Renal cortical epithelial cell (primary cell): Measurements from ENCODE around the gene METTL14. TPM values are rescaled to one million over a fixed set of nuclear protein-coding genes. Genes with fewer than 3 reads are reported as not detected.
"Not testable (repeated sequence)": the region's sequence is repeated elsewhere in the genome, so short reads cannot be mapped to it uniquely, and the experiment has no call there.

Experiments
- DNase-seq: peaks from one replicate; pipeline ENCODE4 v3.0.0-alpha.2; 2011; ENCODE audit warnings: low read depth
- total RNA-seq: library from RNA; depleted of rRNA; stranded (reverse); fragments of >200 nt; gene quantifications from 2 replicates; pipeline ENCODE4 v1.2.3, GENCODE V29; 2014

Gene METTL14
- total RNA-seq: 65.6 and 96.4 TPM in 2 replicates

DNA sequence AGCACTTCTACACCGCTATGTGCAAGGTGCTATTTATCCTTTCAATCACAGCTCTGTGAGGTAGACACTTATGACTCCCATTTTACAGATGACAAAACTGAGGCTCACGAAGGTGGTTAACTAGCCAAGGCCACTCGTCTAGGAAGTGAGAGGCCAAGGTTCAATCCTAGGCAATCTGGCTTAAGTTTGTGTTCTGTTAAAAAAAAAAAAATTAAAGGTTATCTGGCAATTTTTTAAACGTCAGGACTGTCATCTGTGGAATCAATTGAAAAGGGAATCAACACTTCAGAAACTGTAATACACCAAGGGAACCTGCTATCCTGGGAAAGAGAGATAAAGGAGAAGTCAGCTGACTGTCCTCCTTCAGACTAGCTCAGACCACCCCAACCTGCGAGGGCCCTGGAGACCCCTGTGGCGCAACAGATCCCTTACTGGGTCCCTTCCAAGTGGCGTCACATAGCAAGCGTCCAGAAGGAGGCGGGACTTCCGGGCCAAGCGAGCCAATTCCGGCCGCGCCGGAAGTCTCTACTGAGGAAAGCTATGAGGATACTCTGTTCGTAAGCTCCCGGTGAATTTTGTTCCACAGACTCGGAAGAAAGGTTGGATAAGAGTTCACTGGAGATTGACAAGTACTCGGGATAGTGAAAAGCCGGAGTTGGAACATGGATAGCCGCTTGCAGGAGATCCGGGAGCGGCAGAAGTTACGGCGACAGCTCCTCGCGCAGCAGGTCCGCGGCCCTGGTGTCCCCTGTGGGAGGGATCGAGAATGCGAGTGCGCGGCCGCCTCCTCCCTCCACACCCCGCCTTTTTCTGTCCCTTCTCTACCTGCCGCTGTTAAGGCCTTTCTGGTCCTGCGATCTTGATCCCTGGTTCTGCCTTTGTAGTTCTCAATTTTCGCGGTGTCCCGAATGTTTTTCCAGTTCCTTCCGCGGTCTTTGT, at the start of gene METTL14:
Gene METTL14 (plus strand): TSS at position 520 of the 939 bp plus-strand sequence. CDS start 143 bp downstream, at position 663.
- DNase-seq: peak; percentile 84

DNA sequence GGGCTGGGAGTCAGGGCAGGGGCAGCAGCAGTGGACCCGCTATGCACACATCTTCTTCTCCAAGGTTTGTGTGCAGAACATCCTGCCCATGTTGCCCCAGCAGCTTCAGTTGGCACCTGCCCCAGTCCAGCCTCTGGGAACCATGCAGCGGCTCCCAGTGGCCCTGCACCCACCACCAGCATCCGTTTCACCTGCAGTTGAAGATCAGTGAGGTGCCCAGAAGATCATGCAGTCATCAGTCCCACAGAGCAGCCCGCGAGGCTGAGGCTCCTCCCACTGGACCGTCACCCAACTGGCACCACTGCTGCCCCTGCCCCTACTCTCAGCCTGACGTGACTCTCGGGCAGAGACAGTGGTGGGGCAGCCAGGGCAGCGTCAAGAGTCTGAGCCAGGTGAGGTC, 49.1 kb upstream of the METTL14 start:
- not testable (repeated sequence) for DNase-seq

DNA sequence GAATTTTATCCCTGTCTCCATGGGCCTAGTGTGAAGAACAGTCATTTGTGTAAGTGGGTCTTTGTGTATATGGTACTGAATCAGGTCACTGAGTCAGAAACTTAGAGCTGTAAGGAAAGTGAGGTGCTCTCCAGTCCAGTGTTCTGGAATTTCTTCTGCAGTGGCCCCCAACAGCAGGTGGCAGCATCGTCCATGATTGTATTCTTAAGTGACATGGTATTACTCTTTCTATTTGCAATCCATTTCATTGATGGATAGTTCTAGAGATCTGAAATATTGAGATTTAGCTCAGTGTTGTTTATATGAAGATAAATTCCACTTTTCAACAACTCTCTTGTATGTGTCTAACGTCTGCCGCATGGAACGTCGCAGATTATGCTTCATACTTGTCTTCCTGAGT, 20.5 kb upstream of the METTL14 start:
- not testable (repeated sequence) for DNase-seq

DNA sequence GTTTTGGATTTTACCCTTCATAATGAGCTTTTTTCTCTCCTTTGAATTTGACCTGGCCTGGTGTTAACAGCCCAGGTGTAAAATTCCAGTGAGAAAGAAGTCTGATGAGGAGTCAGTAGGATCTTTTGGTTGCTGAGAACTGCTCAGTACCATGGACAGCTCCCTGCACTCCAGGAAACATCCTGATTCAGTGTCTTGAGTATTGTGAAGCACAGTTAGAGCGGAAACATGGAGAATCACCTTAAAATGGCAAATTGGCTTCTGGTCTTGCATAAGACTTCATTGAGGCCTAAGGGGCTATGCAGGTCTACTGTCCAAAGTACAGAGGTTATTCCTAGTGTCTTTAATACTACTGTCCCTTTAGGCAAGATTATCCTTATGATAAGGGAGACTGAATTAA, 16.0 kb upstream of the METTL14 start:
- peak; percentile 69 for DNase-seq

DNA sequence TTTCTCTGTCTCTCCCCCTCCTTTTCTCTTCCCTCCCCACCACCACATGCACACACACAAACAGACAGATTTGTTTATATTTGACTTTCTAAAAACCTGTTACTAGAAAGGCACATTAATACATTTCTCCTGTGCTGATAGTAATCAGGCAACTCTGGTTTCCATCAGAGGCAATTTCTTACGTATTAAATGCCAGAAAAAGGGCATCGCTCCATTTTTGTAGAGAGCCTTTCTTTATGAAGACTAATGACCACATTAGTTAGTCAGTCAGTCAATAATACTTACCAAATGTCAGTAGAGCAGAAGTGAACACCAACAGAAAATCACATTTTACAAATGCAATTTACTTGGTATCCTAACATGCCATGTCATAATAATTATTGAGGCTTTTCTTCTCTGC, 14.2 kb upstream of the METTL14 start:
- not testable (repeated sequence) for DNase-seq

DNA sequence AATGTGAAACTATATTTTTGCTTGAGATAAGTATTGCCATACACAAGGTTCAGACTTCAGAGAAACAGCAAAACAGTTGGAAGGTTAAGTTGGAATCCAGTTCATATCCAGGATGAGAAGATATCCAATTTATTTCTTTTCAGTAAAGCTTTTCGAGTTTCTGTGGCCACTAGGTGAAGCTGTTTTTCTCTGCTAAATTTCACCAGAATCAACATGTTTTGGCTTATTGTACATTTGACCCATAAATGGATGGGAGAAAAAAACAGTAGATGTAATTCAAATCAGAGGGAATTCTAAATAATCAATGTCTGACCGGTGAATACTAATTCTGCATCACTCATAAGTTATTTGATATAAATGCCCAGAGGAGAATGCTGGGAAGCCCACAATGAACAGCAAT, 9.1 kb upstream of the METTL14 start:
- DNase-seq: no peak

DNA sequence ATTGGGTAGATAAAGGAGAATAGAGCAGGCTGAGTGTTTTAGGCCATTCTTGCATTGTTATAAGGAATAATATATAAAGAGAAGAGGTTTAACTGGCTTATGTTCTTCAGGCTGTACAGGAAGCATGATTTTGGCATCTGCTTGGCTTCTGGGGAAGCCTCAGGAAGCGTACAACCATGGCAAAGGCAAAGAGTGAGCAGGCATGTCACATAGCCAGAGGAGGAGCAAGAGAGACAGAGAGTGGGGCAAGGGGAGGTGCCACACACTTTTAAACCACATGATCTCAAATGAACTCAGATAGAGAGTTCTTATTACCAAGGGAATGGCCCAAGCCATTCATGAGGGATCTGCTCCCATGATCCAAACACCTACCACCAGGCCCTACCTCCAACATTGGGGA, 4.4 kb upstream of the METTL14 start:
- no peak for DNase-seq

DNA sequence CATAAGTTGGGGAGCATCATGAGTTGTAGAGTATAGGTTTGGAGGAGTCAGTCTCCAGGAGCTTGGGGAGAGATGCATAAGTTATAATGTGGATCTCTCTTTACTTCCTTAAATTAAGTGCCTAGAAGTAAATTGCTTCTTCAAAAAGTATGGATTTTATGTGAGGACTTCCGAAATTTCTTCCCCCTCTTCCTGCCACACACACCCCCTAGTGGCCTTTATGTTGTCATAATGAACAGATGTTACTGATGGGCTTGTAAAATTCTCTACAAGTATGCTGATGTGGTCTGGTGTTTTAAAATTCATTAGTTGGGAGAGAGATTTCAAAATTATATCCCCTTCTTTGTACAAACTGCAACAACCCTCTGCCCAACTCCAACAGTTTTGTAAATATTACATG, 2.3 kb upstream of the METTL14 start:
- peak; percentile 19 for DNase-seq

DNA sequence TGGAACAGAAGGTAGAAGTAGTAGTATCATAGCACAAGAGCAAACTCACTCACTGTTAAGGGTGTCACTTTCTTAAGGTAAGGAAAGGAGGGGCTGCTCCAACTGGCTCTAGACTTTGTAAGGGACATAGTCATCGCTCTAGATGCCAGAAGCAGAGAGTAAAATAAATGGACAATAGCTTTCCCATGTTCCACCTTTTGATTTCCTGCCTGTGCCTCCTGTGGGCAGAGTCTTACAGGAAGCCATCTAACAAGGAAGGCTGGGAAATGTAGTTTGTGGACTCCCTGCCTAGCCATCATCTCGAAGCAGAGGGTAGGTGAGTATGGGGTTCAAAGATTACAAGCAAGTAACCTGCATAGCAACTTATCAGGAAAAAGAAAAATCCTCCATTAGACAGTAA, 1.7 kb upstream of the METTL14 start:
- peak; percentile 22 for DNase-seq

DNA sequence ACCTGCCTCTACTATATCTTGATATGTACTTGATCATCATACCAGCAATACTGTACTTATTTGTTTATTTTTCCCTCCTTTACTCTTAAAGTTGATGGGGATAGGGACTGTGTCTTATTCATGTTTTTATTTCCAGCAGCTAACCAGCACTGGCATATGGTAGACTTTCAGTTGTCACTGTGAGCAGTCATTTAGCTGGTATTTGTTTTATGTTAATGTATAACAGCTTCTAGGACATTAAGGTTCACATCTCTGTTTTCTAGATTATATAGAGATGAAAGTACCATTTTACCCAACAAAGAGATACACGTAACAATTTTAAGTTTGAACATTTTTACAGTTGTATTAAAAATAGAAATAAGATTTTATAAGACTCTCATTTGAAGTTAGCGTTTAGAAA, 17.9 kb downstream of the METTL14 start:
- DNase-seq: no peak

DNA sequence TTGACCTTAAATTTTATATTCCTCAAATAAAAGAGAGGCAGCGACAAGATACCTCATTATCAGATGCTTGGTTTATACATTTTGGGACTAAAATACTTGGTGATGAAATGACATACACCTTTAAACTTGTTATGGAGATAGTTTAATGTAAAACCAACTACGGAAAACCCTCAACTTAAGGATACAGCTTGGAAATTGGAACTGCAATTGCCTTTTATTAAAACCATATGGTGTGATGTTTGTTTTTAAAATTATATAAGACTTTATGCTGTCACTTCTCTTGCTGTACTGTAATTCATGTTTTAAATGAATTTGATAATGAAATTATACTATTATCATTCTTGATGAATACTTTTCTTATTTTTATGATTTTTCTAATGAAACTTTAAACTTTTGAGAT, 25.9 kb downstream of the METTL14 start:
- no peak for DNase-seq

DNA sequence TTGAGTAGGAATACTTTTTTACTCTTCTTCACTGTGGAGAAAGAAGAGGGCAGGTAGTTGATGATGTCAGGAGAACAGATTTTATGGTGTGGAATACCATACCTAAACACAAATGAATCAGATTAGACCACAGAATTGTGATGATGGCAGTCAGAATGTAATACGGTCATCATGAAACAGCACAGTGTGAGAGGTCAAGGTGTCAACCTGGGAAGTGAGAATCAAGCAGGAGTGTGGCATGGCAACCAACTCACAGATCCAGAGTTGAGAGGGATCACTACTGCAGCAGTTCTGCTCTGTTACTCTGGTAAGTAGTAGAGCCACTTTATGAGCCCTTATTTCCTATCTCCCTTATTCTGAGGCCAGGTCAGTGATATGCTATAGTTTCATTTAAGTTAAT, 27.7 kb downstream of the METTL14 start:
- peak; percentile 28 for DNase-seq

DNA sequence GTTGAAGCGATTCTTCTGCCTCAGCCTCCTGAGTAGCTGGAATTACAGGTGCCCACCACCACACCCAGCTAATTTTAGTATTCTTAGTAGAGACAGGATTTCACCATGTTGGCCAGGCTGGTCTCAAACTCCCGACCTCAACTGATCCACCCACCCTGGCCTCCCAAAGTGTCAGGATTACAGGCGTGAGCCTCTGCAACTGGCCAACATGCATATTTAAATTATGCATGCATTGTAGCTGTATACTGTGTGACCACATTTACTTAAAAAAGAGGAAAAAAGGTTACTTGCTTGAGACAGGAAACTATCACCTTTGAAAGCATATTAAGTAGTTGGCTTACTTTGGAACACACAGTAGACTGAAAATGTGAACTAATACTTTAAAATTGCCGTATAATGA, 29.5 kb downstream of the METTL14 start:
- DNase-seq: no peak

DNA sequence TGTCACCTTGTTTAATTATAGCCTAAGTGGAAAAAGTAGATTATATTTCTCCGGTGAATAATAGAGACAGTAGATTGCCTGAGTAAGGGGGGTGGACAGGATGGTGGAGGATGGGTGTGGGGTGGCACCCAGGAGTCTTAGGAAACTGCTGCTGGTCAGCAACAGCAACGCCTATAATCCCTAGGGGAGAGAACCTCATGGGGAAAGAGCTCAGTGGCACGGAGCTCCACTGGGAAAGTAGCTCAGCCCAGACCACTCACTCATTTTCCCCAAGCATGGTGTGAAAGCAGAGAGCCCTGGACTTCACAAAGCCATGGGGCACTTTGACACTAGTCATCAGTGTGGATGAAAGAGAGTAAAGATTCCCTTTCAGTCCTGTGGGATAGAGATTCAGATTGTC, 31.1 kb downstream of the METTL14 start:
- DNase-seq: no peak

DNA sequence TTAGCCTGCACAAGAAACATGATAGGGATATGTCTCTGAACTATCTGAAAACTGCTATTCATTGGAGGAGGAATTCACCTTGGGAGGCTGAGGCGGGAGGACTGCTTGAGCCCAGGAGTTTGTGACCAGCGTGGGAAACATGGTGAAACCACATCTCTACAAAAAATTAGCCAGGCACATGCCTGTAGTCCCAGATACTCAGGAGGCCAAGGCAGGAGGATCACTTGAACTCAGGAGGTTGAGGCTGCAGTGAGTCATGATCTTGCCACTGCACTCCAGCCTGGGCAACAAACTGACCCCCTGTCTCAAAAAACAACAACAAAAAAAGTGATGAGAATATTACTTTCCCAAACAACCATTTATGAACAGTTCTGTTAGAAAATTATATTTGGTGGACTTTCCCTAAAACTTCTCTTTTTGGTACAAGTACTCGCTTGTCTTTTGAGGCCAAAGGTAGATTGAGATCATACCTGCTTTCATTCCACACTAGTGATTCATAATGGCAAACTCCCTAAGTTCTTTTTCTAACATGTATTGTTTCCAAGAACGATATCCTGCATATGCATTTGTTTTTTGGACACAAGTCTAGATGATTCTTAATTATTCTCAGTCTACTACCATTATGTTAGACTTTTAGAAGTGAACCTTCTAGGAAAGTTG, 33.4 kb downstream of the METTL14 start:
- DNase-seq: peak; percentile 5

DNA sequence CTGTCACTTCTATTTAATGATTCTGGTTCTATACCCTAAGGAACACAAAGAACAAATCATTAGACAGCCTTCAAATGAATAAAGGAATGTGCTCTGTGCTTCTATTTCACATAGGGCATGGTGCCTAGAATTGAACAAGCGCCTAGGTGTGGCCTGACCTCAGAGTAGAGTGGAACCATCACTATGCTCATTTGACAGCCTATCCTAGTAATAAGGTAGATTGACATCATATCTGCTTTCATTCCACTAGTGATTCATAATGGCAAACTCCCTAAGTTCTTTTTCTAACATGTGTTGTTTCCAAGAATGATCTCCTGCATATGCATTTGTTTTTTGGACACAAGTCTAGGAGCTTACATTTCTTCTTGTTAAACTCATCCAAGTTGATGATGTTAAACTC, 36.6 kb downstream of the METTL14 start:
- no peak for DNase-seq

DNA sequence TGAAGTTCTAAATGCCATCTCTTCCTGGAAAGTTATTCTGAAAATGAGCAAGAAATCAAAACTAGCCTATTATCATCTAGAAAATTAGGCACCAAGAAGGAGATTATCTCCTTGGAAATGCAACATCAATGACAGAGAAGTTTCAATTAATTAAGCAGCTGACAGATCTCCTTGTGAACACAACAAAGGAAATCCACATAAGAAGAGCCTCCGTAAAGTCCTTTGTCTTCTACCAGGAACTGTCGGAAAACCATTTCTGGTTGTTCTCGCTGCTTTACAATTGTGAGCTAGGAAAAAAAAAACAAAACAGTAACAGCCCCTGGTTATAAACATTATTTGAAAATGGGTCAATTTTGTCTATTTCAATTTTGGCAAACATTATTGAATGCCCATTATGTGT, 38.2 kb downstream of the METTL14 start:
- no peak for DNase-seq

DNA sequence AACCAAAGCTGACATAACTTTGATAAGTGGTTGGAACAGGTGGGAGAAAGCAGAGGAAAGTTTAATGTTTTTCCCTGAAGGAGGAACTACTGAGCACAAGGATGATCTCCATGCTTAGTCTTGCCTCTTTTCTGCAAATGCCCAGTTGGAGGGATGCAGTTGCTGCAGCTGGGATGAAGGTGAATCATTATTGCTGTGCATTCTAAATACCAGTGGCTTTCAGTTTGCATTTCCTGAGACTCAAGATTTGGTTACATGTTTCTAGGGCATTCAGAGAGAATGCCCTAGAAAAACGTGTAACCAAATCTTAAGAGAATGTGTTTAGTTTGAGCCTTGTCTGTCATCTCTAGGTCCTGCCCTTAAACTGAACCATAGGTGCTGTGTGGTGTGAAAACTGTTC, 42.2 kb downstream of the METTL14 start:
- DNase-seq: no peak

DNA sequence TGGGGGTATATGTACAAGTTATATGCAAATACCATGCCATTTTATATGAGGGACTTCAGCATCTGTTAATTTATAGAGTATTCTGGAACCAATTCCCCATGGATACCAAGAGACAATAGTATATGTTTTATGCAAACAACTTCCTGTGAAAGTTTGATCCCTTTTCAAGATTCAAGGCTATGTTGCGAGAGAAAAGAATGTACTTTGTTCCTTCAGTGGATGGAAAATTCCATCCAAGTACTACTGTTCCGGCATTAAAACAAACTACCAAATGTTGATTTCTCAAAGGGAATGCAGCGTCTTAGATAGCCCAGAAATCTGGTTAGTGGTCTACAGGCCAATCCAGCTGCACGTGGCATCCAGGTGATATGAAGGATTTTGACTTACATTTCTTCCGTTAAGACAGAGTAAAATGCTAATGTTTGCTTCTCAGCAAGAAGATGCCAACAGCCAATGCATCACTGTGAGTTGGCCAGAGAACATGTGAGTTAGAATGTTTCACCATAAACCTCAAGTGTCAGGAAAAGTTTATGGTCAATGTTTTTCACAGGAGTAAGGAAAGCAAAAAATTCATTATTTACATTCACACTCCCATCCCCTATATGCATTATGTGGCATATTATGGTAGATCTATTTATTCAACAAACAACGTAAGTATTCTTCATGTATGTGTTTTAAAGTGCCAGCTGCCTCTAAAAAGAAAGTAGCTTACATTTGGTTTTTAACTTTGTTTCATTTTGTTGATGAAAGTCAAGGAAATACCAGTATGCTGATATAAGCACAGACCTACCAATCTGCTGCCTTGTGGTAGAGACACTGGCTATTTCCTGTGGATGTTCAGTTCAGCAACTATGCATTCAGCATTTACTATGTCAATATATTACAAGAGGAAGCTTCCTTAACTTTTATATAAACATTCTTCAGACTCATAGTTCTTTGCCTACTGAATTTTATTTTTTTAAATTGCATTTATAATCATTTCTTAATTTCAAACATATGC, 44.4 kb downstream of the METTL14 start:
- no peak for DNase-seq

DNA sequence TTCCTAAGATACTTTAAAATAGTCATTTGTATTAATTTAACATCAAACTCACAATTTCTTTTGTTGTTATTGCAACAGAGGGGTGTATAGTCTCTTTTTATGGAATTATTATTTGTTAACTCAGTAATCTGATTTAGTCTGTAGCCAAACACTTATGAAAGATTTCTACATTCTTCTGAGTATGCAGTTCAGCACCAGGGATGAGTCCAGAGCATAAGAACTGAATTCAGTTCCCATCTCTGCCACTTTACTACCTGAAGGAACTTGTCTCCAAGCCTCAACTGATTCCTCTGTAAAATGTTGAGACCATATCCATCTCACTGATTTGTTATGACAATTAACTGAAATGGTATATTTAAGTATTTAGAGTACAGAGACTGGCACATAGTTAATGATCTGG, 45.5 kb downstream of the METTL14 start:
- DNase-seq: no peak

DNA sequence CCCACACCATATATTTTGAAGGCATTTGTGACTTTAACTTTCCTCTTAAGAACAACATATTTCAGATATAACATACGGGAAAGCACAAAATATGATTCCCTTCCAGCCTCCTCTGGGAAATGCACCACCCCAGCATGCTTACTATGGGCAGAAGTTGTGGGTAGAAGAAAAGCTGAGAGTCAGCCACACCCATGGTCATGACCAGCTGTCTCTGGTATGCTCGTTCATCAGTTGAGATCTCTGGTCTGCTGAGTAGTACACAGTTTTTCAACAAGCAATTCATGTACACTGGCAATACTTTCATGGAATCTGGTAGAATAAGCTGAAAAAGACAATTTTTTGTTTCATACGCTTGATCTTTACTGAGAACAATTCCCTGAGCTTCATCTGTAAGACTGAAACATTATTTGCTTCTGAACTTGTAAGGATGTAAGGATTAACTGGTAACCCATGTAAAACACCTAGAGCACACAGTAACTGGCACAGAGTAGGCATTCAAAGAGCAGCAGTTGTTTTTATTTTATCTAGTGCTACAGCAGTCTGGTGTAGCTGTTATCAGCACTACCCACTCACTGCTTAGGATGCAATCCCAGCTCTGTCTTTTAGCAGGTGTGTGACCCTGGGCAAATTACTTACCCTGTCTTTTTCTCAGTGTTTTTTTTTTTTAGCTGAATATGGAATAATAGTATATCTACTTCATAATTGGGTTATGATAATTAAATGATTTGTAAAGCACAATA, 47.6 kb downstream of the METTL14 start:
- DNase-seq: no peak
